DMS114 treated with DMSO at 0.1 percent for 48 hours (cell line): ENCODE results near the gene MEGF11.
"Not testable (repeated sequence)": the region's sequence is repeated elsewhere in the genome, so short reads cannot be mapped to it uniquely, and the experiment has no call there.

Experiments used
- DNase-seq: peaks from one replicate; lab custom pipeline; 2025; ENCODE audit not compliant: unreplicated experiment; lab: John Stamatoyannopoulos, UW

Gene MEGF11

GRCh38 chr15:65906396-65906795, 347.2 kb downstream of the MEGF11 start:
- no peak for DNase-seq

GRCh38 chr15:65904301-65904700, 349.2 kb downstream of the MEGF11 start:
- no peak for DNase-seq

- no peak for DNase-seq
Measured at GRCh38 chr15:65903296-65904073, 350.1 kb downstream of the MEGF11 start.

- no peak for DNase-seq
Measured at GRCh38 chr15:65902373-65902772, 351.2 kb downstream of the MEGF11 start.

GRCh38 chr15:65901836-65902235, 351.7 kb downstream of the MEGF11 start:
- DNase-seq = no peak

- DNase-seq = no peak
Measured at GRCh38 chr15:65901336-65901735, 352.2 kb downstream of the MEGF11 start.

GRCh38 chr15:65900488-65900887, 353.1 kb downstream of the MEGF11 start:
- DNase-seq = no peak

GRCh38 chr15:65896236-65896635, 357.3 kb downstream of the MEGF11 start:
- no peak for DNase-seq

GRCh38 chr15:65893060-65893459, 360.5 kb downstream of the MEGF11 start:
- no peak for DNase-seq

- no peak for DNase-seq
Measured at GRCh38 chr15:65888981-65889380, 364.6 kb downstream of the MEGF11 start.

- no peak for DNase-seq
Measured at GRCh38 chr15:65887565-65887964, 366.0 kb downstream of the MEGF11 start.

GRCh38 chr15:65885668-65886218, 367.8 kb downstream of the MEGF11 start:
- no peak for DNase-seq

GRCh38 chr15:65884511-65884910, 369.0 kb downstream of the MEGF11 start:
- no peak for DNase-seq

GRCh38 chr15:65883571-65883970, 370.0 kb downstream of the MEGF11 start:
- DNase-seq = no peak

- no peak for DNase-seq
Measured at GRCh38 chr15:65881766-65882434, 371.6 kb downstream of the MEGF11 start.

GRCh38 chr15:65877749-65878148, 375.8 kb downstream of the MEGF11 start:
- no peak for DNase-seq

GRCh38 chr15:65875458-65875857, 378.1 kb downstream of the MEGF11 start:
- no peak for DNase-seq

GRCh38 chr15:65873256-65873655, 380.3 kb downstream of the MEGF11 start:
- DNase-seq = no peak

GRCh38 chr15:65872596-65872995, 381.0 kb downstream of the MEGF11 start:
- DNase-seq = not testable (repeated sequence)

GRCh38 chr15:65871886-65872285, 381.7 kb downstream of the MEGF11 start:
- not testable (repeated sequence) for DNase-seq

GRCh38 chr15:65870889-65871533, 382.5 kb downstream of the MEGF11 start:
- DNase-seq = peak; percentile 81
